Adrenal gland (tissue), 5 donors: ENCODE results near the gene HMCN2.

Experiments
- CTCF ChIP-seq, 6 experiments: fragments of 450-650 bp in 4 of 6; fragments of 200-600 bp in 2 of 6; sonication (generic) in 1 of 6; IDR thresholded peaks; 1 replicate in 5 of 6; 2 replicates in 1 of 6; pipeline versions ENCODE4 v1.5.1 to v1.8.0; 2016 to 2021; ENCODE audit warnings: antibody characterized with exemption in 6 of 6, mild to moderate bottlenecking in 2 of 6, moderate library complexity in 1 of 6
- POLR2A ChIP-seq, 2 donors: fragments of 450-650 bp; IDR thresholded peaks; one replicate each; pipeline ENCODE4 v1.6.1; 2017; ENCODE audit warnings: antibody characterized with exemption in 2 of 2, mild to moderate bottlenecking in 2 of 2, moderate library complexity in 1 of 2
- donor health status: DM: no; HTN: no; CAD: no.

GRCh38 chr9:130348881-130349280 lies 83.3 kb downstream of the HMCN2 start:
- TF ChIP-seq CTCF (IDR thresholded peaks at IDR 0.05) (no peak), POLR2A (IDR thresholded peaks at IDR 0.05) (no peak)
